ENCODE results near the gene UBE2H.
"Not testable (repeated sequence)": the region's sequence is repeated elsewhere in the genome, so short reads cannot be mapped to it uniquely, and the experiment has no call there.

The UBE2H gene

DNA sequence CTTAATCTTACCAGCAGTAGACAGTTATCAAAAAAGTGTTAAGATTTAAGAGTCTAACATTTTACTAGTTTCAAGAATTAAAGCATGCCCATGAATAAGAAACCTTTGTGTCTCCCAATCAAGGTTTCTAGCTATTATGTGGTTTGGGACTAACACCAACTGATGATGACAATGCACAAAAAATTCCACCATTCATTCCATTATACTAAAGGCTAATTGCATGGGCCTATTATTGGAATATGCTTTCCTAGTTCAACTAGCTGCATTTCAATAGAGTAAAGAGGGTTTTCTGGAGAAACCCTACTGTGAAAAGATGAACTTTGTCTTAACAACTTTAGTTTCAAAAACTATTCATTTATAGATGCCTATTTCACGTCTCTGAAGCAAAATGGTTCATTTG is 44.6 kb downstream of the UBE2H start:
- DNase-seq (ENCODE audit: low read depth in 2 of 2), result no peak

DNA sequence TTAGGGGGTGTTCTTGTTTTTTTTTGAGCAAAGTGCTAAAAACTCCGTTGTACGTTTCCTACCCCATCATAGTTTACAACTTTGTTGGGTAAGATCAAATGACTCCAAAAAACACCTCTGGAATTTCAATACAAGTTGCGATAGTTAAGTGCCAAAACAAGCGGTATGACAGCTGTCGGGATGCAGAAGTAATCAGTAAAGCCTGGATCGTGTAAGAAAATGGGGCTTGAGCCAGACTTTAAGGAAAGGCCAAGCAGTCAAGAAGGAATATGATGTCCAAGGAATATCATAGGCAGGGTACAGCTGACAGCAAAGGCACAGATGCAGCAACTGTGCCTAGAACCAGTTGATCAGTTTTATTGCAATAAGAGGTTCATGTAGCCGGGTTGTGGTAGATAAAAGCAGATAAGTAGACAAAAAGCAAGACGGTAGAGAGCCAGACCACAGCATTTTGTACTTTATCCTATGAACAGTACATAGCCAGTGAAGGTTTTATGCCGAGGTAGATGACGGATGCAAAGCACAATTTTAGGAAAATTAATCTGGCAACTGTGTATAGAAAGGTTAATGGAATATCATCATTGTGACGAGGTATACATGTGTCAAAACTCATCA is 45.5 kb downstream of the UBE2H start:
- DNase-seq (ENCODE audit: low read depth in 2 of 2), result no peak

DNA sequence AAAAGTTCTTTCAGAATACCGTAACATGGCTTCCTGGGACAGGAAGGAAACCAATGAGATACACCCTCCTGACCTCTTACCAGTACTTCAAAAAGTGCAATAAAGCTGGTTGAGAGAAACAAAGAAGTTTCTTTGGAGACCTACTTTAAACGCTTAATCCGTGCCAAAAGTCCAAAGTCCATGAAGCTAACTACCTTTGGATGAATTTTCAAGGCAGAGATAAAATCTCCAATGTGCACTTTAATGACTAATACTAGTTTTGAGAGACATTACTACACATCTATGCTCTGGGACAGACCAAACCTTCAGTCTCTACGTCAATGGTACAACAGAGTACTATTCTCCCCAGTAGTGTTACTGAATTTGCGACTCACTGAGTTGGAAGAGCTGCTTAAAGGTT is 46.1 kb downstream of the UBE2H start:
- DNase-seq (ENCODE audit: low read depth in 2 of 2), result no peak

DNA sequence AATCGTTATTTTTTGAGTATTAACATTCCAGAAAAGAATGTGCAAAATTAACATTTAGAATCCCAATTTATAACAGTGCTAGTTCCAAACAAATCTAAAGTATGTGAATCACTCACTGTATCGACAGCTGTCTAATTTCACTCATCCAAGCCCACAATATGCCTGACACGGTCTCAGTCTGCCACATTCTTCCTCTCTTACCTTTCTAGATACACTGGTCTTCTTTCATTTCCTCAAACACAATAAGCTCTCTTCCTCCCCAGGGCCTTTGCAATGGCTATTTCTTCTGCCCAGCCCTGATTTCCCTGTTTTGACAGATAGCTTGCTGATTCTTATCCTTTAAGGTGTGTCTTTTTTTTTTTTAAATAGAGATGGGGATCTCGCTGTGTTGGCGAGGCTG is 48.8 kb downstream of the UBE2H start:
- no peak for DNase-seq (ENCODE audit: low read depth in 2 of 2)

DNA sequence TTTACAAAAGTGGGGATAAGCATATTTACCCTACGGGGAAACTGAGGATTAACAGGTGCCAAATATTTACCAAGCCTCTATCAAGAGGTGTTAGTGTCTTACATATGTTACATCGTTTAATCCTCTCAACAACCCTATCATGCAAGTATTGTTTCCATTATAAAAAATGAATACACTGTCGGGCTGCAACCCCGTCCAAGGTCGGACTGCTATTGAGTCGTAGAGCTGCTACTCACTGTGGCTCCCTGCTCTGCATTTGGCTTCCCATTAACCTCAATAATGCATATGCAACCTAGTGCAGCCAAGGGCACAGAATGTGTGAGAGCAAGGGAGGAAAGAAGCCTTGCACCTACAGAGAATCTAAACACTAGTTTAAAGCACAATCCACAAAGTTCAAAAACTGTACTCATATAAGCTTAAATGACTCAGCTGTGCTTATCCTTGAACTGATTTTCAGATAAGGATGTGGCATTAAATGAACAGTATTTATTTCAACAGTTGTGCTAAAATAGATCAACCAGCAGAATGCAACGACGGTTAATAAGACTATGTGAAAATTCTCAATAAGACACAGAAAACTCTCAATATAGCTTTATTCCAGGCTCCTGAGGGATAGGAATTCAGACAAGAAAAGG is 49.9 kb downstream of the UBE2H start:
- no peak for DNase-seq (ENCODE audit: low read depth in 2 of 2)

DNA sequence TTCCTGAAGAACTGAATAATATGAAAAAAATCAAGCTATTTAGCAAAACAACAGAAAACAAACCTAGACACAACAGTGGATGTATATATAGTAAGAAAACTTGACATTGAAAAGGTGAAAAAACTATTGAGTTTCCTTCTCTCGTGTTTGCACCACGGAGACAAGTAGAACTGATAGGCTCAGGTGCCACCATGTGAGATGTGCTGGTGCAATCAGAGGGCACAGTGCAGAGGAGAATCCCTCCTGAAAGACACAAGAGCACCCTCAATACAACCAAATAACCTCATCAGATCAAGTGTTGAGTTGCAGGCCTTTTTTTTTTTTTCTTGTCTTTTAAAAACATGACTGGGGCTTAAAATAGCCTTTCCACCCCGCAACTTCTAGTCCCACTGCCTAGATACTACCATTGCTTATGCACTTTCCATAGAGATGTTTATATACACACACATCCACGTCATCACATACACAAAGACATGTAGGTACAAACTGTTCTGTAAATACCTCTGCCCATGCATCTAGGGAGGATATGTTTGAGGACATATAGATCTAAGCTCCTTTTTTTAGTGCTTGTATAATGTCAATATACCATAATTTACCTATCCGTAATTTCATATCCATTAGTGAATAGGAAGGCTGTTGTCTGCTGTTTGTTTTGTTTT is 54.1 kb downstream of the UBE2H start:
- DNase-seq (ENCODE audit: low read depth in 2 of 2), result no peak

DNA sequence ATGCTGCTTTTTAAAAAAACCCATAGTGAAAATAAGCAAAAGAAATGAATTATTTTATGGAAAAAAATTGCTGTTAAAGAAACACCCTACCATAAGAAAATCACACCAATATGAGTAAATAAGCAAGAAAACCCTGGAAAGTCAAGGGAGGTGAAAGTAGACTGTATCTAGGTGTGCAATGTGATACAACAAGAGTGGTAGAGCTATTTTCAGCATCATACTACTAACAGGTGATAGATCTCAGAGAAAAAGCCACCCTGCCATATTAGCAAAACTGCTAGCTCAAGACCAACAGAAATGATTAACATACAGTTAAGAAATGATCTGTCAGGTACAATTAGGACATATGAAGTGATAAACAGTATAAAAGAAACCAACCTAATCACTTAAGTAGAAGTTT is 54.8 kb downstream of the UBE2H start:
- no peak for DNase-seq (ENCODE audit: low read depth in 2 of 2)

DNA sequence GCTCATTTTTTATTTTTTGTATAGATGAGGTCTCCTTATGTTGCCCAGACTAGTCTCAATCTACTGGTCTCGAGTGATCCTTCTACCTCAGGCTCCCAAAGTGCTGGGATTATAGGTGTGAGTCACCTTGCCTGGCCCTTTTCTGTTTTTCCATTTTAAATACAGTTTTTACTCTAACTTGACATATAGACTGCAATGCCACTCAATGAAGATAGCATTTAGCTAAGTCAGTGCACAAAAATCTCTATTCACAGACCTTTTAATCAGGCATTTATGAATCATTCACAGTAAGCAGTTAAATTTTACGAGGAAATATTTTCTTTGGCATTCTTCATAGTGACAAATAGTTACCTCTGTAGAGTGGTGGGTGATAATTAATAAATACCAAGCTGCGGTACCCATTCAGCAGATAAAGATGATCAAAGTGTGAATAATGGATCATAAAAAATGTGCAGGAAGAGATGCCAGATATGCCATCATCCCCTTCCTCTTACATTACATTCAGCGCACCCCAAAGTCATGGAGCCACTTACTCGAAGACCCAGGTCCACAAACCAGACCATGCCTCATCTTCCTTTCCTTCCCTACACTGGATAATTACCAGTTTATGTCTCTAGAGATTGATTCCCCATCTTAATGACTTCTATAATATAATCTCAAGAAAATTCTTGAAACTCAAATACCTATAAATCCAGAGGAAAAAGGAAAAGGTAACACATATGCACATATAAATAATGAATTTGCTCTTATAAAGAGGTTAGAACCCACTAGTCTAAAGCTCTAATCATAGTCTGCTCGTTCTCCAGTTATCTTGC is 56.0 kb downstream of the UBE2H start:
- DNase-seq (ENCODE audit: low read depth in 2 of 2), result no peak

DNA sequence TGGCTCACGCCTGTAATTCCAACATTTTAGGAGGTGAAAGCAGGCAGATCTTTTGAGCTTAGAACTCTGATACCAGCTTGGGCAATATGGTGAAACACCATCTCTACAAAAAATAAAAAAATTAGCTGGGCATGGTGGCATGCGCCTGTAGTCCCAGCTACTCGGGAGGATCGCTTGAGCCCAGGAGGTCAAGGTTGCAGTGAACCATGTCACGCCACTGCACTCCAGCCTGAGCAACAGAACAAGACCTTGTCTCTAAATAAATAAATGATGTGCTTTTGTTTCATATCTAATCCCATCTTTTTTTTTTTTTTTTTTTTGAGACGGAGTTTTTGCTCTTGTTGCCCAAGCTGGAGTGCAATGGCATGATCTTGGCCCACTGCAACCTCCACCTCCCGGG is 58.6 kb downstream of the UBE2H start:
- not testable (repeated sequence) for DNase-seq (ENCODE audit: low read depth in 2 of 2)

DNA sequence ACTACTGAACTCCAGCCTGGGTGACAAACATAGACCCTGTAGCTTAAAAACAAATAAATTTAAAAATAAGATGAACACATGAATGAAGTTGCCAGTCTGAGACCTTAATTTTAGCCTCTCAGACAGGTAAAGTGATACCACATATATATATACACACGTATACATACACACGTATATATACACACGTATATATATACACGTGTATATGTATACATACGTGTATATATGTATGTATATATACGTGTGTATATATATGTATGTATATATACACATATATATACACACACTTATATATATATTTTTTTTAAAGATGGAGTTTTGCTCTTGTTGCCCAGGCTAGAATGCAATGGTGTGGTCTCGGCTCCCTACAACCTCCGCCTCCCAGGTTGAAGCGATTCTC is 62.7 kb downstream of the UBE2H start:
- DNase-seq (ENCODE audit: low read depth in 2 of 2), result no peak

DNA sequence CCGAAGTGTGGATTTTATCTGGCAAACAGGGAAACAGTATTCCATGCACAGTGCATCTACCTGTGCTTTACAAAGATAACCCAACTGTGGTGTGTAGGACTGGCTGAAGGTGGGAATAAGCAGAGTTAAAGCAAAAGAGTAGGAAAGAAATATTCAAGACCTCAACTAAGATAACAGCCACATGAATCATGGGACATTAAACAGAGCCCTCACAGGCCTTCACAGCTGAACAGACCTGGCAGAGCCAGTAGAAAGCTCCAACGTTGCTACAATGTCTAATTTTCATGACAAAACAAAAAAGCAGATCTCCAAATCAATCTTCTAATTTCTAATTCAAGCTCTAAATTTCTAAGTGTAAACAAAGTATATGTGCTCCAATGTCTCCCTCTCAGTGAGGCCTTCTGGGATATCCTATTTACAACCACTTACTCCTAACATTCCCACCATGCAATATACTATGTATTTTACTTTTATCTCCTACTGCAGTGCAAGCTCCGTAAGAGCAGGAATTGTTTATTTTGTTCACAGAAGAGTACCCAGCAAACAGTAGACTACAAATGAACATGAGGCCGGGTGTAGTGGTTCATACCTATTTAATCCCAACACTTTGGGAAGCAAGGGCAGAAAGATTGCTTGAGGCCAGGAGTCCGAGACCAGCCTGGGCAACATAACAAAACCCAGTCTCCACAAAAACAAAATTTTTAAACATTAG is 63.5 kb downstream of the UBE2H start:
- no peak for DNase-seq (ENCODE audit: low read depth in 2 of 2)

DNA sequence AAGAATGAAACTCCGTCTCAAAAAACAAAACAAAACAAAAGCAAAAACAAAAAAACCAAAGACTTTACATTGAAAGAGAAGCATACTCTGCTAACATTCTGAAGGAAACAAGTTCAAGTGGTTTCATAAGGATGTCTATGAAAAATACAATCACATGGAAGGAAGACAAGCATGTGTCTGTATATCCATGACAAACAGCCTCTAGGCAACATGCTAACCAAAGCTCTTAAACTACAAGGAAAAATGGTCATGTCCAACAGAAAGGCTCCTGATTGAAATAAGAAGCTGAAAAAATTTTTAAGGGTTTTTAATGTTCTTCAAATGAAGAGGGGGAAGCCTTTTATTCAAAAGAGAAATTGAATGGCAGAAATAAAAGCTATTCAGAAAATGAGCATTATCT is 64.9 kb downstream of the UBE2H start:
- DNase-seq (ENCODE audit: low read depth in 2 of 2), result no peak

DNA sequence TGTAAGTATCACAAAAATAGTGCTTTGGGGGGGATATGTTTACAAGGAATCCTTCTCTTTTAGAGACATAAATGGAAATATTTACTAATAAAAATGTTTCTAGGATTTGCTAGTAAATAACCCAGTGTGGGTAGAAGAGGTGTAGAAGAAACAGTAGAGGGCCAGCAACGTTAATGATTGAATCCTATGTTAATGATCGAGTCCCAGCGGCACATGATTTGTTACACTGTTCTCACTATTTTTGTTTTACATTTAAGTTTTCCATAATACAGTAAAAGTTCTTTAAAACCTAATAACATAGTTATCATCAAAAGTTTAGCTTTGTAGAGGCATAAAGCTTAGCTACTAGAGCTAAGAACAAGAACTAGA is 66.0 kb downstream of the UBE2H start:
- no peak for DNase-seq (ENCODE audit: low read depth in 2 of 2)

DNA sequence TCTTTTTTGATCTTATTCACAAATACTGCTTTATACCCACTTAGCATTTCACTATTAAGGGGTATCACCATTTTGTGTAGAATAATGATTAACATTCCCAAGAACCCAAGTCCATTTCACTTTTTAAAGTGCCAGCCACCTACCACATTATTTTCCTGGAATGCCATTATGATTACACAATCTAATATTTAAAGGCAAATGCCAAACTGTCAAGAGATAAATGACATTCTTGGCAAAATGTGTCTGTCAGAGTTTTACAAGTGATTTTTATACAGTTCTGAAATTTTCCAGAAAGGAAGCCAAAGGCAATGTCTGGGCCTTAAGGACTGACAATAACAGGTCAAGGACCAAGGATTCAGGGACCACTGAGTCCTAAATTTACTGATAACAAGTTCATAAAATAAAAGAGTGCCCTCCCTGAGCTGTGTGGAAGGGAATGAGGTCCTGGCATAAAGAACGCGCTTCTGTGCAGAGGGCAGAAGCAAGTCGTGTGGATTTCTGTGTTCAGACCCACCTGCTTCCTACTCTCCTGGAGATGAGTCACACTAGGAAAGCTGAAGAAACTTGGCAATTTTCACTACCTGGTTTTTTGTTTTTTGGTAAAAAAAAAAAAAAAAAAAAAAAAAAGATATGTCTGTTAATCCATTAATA is 66.5 kb downstream of the UBE2H start:
- DNase-seq (ENCODE audit: low read depth in 2 of 2), result no peak

DNA sequence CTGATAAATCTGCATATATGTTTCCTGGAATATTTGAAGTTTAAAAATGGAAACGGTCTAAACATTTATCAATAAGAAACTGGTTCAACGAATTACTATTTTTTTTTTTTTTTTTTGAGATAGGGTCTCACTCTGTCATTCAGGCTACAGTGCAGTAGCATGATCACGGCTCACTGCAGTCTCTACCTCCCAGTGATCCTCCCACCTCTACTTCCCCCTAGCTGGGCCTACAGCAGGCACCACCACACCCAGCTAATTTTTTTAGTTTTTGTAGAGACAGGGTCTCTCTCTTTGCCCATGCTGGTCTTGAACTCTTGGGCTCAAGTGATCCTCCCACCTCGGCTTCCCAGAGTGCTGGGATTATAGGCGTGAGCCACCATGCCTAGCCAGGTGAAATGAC is 68.3 kb downstream of the UBE2H start:
- DNase-seq (ENCODE audit: low read depth in 2 of 2), result no peak

DNA sequence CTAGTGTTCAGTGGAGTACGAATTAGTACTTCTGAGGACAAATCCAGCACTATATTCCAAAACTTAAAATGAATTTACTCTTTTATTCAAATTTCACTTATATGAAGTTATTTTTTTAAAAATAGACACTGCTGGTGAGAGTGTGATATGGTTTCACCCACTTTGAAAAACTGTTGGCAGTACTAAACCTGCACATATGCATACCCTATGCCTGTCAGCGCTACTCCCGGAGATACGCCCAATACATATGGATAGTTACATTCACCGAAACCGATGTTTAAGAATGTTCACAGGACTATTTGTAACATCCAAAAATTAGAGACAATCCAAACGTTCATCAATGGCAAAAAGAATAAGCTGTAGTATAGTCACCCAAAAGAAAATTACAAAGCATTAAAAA is 69.6 kb downstream of the UBE2H start:
- no peak for DNase-seq (ENCODE audit: low read depth in 2 of 2)

DNA sequence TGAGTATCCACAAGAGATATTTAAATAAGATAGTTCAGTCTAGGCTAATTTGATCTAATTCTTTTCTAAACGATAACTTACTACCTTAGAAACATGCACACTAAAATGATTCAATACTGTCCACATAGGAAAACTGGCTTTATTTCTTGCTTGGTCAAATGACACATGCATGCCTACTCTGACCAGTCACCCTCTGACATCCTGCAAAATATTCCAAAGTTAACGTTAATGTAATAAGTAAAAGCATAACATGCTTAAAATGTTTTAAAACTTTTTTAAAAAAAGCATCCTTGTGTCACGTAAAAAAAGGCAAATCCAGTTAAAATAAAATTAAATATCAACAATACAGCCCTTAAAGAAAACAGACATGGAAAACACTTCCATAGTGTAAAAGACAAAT is 70.2 kb downstream of the UBE2H start:
- no peak for DNase-seq (ENCODE audit: low read depth in 2 of 2)

DNA sequence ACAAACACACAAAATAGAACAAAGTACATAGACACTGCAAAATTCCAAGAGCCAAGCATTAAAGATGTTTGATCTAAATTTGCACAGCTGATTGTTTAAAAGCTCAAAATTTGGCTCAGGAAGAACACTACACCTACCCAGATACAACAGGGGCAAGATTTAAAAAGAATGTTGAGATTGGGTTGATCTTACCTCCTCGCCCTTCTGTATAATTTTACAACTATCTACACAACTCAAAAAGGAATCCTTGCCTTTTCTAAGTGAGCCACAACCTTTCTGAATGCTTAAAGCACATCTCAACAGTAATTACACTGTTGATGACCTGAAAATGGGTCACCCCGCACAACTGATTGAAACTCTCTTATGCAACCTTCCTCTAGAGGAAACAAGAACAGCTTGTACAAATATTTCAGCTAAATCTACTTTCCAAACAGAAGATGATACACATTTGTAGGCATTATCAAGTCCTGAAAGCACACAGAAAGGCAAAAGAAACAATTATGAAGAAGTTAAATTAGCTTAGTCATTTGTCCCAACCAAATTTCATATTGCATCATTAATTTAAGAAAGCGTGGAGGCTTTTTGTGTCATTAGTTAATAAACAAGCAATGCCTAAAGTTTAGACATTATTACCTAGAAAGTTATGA is 75.5 kb downstream of the UBE2H start:
- DNase-seq (ENCODE audit: low read depth in 2 of 2), result no peak

DNA sequence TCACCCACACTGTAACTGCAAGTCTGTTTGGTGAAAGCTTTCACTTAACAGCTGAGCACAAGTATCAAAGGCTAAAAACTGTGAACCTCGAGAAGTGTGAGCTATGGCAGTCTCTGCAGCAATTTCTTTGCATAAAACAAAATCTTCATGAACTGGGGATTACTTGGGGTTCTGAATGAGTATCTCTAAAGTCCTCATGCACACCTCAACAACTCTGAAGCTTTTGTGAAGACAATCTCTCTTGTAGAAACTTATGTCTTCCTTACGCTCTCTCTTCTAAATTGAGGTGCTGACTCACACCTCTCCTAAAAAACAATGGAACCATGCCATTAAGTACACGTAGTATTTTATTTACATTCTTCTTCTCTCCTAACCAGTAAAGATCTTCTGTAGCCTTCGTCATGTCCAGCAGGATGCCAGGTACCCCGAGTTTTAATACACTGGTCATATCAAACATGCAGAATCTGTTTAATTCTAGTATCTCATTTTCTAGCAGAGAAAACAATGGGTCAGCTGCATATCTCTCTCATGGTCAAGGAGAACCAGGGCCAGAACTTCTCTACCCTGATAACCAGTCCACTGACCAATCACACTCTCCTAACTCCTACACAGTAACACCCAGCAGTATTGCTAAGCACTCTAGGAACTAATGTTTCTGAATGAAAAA is 76.9 kb downstream of the UBE2H start:
- no peak for DNase-seq (ENCODE audit: low read depth in 2 of 2)

DNA sequence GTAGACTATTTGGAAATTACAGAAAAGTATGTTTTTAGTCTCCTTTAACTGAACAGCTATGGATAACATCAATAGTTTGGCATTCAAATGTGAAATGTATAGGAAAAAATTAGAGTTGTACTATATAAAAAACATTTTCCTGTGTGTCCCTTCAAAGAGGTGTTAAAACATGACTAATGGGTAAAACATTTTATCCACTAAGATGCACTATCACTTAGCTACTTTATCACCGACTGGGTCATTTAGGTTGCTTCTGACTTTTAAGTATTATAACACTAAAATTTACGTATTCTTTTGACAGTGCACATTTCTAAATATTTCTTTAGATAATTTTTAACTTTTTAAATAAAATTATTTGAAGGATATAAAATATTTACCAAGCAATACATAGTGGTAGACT is 77.6 kb downstream of the UBE2H start:
- DNase-seq (ENCODE audit: low read depth in 2 of 2), result no peak

DNA sequence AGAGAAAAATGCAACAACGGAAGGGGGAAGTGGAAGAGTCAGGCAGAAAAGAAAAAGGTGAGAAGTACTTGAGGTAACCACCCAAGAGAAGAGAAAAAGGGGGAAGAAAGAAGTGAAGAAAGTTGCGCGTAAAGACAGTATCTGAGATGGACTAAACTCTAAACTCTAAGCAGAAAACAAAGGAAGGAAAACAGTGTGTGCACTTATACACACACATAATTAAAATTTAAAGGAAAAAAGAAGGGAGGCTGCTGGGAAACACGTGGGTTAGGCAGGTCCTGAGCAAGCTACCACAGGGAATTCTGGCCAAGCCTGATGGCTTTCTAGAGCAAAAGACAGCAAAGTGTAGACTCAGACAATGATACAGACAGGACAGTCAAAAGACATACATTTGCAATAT is 78.0 kb downstream of the UBE2H start:
- DNase-seq (ENCODE audit: low read depth in 2 of 2), result no peak

All from activated CD8-positive, alpha-beta memory T cell treated with anti-CD3 and anti-CD28 coated beads for 4 hours (primary cell).